HuH-7.5 (cell line): ENCODE results near the gene PLEKHO1.
"Not testable (repeated sequence)": the region's sequence is repeated elsewhere in the genome, so short reads cannot be mapped to it uniquely, and the experiment has no call there.

ENCODE experiments used
- DNase-seq: peaks from one replicate; pipeline ENCODE4 v3.0.0; 2011; ENCODE audit warnings: low spot score

The PLEKHO1 gene

DNA sequence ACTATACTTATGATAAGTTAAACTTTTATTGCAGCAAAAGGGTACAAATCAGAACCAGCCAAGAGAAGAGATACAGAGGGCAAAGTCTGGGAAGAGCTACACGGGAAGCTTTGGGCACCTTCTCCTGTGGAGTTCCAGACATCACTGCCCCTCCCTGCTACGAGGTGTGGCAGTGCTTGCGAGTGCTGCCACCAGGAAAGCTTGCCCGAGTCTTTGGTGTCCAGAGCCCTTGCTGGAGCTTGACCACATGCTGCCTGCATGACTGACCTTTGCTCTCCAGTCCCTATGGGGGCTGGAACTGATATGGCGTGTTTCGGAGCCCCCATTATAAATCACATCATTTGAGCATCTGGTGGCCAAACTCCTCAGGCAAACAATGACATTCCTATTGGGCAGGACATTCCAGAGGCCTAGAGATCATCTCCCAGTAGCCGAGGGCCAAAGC, 23.4 kb downstream of the PLEKHO1 start:
- DNase-seq, result no peak

DNA sequence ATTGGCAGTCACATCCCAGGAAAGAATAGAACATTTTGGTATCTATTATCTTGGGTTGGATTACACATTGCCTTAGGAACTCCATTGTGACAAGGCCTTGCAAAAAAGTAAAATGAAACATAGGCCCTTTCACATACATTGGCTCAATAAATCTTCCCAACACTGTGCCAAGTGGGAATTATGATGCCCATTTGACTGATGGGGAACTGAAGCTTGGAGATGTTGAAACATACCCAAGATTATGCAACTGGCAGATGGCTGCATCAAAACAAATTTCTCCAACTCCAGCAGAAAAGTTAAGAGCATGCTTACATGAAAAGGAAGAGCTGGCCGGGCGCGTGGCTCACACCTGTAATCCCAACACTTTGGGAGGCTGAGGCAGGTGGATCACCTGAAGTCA, 26.9 kb downstream of the PLEKHO1 start:
- no peak for DNase-seq

DNA sequence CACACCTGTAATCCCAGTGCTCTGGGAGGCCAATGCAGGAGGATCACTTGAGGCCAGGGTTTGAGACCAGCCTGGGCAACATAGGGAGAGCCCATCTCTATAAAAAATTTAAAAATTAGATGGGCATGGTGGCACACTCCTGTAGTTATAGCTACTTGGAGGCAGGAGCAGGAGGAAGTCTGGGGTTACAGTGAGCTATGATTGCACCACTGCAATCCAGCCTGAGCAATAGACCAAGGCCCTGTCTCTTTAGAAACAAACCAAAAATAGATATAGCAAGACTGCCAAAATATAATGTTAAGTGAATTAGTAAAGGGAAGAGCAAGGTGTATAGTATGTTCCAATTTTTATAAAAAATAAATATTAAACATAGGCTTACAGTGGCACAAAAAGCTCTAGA, 28.8 kb downstream of the PLEKHO1 start:
- DNase-seq, result no peak

DNA sequence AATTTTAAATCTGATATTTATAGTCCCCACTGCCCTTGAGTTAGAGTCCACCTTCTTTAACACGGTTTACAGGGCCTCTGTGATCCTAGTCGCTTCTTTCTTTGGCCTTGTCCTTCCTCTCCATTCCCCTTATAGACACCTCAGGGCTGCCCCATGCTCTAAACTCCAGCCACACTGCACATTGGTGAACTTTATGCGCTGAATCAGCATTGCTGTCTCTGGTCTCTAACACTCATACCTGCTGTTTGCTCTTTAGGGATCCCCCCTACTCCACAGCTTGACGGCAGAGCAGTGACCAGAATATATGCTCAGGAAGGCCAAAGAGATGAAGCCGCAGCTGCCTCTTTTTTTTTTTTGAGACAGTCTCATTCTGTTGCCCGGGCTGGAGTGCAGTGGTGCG, 30.2 kb downstream of the PLEKHO1 start:
- no peak for DNase-seq

DNA sequence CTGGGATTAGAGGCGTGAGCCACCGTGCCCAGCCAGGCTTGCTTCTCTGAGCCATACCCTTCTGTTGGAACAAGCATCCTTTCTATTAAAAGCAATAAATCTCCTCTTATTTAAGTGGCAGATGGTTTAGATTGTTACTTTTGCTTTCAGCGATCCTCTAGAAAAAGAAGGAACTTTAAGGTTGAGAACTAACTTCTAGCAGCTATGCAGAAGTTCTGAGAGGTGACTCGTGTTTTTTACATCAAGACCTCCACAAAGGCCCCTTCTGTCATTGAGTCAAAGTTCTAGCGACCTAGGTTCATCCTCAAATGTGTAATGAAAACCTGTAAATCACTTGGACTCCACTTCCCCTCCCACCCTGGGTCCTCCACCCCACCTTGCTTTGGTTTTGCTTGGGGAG, 30.8 kb downstream of the PLEKHO1 start:
- no peak for DNase-seq

- no peak for DNase-seq
Measured at GRCh38 chr1:150182247-150182646, 32.5 kb downstream of the PLEKHO1 start.

DNA sequence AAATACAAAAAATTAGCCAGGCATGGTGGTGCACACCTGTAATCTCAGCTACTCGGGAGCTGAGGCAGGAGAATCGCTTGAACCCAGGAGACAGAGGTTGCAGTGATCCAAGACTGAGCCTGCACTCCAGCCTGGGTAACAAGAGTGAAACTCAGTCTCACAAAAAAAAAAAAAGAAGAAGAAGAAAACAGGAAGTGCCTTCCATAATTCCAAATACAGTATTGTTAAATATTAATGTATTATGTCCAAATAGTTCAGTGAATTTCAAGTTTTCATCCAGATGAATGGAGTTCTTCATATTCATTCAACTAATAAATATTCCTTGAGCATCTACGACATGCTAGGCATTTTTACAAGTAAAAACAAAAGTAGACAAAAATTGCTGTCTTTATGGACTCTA, 33.3 kb downstream of the PLEKHO1 start:
- no peak for DNase-seq

DNA sequence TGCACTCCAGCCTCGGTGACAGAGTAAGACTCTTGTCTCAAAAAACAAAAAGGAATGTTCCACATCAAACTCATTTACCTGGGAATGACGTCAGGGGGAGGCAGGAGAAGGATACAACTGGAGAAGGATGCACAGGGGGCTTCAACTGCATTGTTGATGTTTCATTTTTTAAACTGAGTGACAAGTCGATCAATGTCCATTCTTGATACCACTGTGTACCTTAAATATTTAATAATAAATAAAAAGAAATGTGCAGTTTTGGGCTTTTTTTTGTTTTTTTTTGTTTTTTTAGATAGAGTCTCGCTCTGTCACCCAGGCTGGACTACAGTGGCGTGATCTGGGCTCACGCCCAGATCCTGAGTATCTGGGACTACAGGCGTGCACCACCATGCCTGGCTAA, 35.8 kb downstream of the PLEKHO1 start:
- DNase-seq, result no peak

- not testable (repeated sequence) for DNase-seq
Measured at GRCh38 chr1:150186438-150186788, 36.7 kb downstream of the PLEKHO1 start.

DNA sequence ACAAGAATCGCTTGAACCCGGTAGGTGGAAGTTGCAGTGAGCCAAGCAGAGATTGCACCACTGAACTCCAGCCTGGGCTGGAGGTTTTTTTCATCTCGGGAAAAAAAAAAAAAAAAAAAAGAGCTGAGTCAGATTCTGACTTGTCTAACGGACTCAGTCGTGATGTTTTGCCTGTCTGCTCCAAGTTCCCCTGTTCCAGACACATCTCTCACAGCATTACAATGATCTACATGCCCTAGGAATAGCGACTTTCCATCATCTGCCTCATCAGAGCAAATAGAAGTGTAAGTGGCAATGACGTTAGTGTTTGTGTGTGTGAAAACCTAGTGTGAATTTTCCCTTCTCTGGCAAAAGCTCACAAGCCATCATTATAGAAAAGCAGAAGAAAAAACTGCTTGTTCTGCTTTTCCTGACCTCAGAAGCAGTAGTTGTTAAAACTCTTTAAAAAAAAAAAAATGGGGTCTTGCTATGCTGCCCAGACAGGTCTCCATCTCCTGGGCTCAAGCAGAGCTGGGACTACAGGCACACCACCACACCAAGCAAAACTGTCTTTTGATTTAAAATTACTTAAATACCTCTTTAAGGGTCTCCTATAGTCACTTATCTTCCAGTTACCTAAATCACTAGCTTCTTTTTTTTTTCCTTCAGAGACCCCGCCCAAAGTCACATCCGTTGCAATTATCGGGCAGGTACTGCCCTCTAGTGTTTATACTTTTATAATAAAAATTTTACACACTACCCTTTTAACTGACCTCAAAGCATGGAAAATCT, 37.3 kb downstream of the PLEKHO1 start:
- DNase-seq, result peak; percentile 32

- no peak for DNase-seq
Measured at GRCh38 chr1:150187560-150187931, 37.8 kb downstream of the PLEKHO1 start.

DNA sequence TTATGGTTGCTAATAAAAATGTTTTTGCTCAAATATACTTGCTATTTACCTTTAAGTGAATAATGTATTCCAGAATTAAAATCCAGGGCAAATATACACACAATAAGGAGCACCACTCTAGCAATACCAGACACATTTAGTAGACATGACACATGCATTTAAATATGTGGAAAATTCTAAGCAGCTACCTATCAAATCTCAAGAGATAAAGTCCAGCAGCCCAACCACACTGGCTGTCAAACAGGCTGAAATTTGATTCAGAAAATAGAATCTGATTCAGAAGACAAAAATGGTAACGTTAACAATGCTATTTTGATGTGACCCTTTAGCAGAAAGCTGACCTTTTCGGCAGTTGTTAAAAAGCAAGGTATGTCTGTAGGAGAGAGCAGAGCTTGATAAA, 42.3 kb downstream of the PLEKHO1 start:
- DNase-seq, result no peak

DNA sequence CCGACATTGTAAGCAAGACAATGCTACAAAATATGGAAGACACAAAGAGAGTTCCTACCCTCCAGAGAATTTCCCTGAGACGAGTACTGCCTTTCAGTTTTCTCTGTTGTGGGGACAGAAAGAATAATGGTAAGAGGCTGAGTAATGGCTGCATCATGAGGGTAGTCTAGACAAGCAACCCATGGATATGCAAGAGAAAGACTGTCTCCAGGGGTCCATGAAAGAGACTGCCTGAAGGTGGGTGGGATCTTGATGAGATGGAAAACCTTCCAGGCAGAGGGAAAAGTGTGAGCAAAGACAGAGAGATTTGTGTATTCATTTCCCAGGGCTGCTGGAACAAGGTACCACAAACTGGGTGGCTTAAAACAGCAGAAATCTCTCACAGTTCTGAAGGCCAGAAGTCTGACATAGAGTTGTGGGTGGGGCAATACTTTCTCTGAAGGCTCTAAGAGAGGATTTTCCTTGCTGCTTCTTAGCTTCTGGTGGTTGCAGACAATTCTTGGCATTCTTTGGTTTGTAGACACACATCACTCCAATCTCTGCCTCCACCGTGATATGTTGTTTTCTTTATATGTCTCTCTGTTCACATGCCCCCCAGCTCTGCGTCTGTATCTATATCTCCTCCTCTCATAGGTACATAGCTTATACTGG, 44.8 kb downstream of the PLEKHO1 start:
- DNase-seq, result no peak

- no peak for DNase-seq
Measured at GRCh38 chr1:150196417-150196816, 46.7 kb downstream of the PLEKHO1 start.

- no peak for DNase-seq
Measured at GRCh38 chr1:150207281-150207971, 57.7 kb downstream of the PLEKHO1 start.

GRCh38 chr1:150208460-150208859, 58.7 kb downstream of the PLEKHO1 start:
- not testable (repeated sequence) for DNase-seq
